PFSK-1 (cell line): ENCODE measurements around the gene PLEKHJ1.

Source experiments
- FOXP2 ChIP-seq: optimal IDR thresholded peaks from 2 replicates; pipeline ENCODE3; 2011; ENCODE audit warnings: borderline replicate concordance, control low read depth, inconsistent platforms; ENCODE audit not compliant: insufficient read depth; ENCODE audit errors: extremely low read length, extremely low read depth
- POLR2AphosphoS5 ChIP-seq: IDR thresholded peaks from 2 replicates; pipeline ENCODE4 v1.6.1; 2012; ENCODE audit warnings: low read depth, mild to moderate bottlenecking, control low read depth, low read length, moderate library complexity
- REST ChIP-seq, 2 experiments: IDR thresholded peaks; 2 replicates each; pipeline versions ENCODE4 v1.6.1 to v1.8.0; 2011 to 2012; ENCODE audit warnings: low read depth in 2 of 2, low read length in 2 of 2, control low read depth in 1 of 2, inconsistent platforms in 1 of 2, mild to moderate bottlenecking in 1 of 2, moderate library complexity in 1 of 2; ENCODE audit not compliant: insufficient read depth in 1 of 2
- SIN3A ChIP-seq: IDR thresholded peaks from 2 replicates; pipeline ENCODE4 v1.6.1; 2012; ENCODE audit warnings: mild to moderate bottlenecking, low read length, moderate library complexity, borderline replicate concordance; ENCODE audit not compliant: insufficient read depth
- TAF1 ChIP-seq: IDR thresholded peaks from 2 replicates; pipeline ENCODE4 v1.6.1; 2012; ENCODE audit warnings: low read length, control low read depth, borderline replicate concordance; ENCODE audit not compliant: insufficient read depth

The PLEKHJ1 gene

GRCh38 chr19:2188708-2189385, 47.3 kb downstream of the PLEKHJ1 start:
- TF ChIP-seq SIN3A (no peak), TAF1 (no peak), POLR2AphosphoS5 (no peak), FOXP2 (no peak), REST (IDR thresholded peaks at IDR 0.05; ENCODE audit: insufficient read depth in 1 of 2, low read depth in 2 of 2, low read length in 2 of 2) (no peak)

- no peak for TF ChIP-seq SIN3A
- TF ChIP-seq POLR2AphosphoS5, result no peak
- TF ChIP-seq TAF1, result no peak
- TF ChIP-seq FOXP2, result no peak
- no peak for TF ChIP-seq REST (IDR thresholded peaks at IDR 0.05; ENCODE audit: insufficient read depth in 1 of 2, low read depth in 2 of 2, low read length in 2 of 2)
Measured at GRCh38 chr19:2187159-2187558, 49.0 kb downstream of the PLEKHJ1 start.

GRCh38 chr19:2186071-2186846, 49.9 kb downstream of the PLEKHJ1 start:
- TF ChIP-seq POLR2AphosphoS5, result no peak
- TF ChIP-seq TAF1, result no peak
- TF ChIP-seq REST (IDR thresholded peaks at IDR 0.05; ENCODE audit: insufficient read depth in 1 of 2, low read depth in 2 of 2, low read length in 2 of 2), result no peak
- no peak for TF ChIP-seq SIN3A
- no peak for TF ChIP-seq FOXP2

- no peak for TF ChIP-seq SIN3A
- TF ChIP-seq POLR2AphosphoS5, result no peak
- TF ChIP-seq REST (IDR thresholded peaks at IDR 0.05; ENCODE audit: insufficient read depth in 1 of 2, low read depth in 2 of 2, low read length in 2 of 2), result no peak
- TF ChIP-seq FOXP2, result no peak
- TF ChIP-seq TAF1, result no peak
Measured at GRCh38 chr19:2185734-2186070, 50.4 kb downstream of the PLEKHJ1 start.
